AML-193 (cell line): Measurements from ENCODE around the gene AMD1.

Source experiments
- DNase-seq, 2 experiments: peaks; one replicate each; lab custom pipeline; 2025; lab: John Stamatoyannopoulos, UW

Gene AMD1

GRCh38 chr6:110938171-110938570 is 63.6 kb downstream of the AMD1 start:
- DNase-seq = no peak

- no peak for DNase-seq
Measured at GRCh38 chr6:110939429-110940200, 65.0 kb downstream of the AMD1 start.

DNA sequence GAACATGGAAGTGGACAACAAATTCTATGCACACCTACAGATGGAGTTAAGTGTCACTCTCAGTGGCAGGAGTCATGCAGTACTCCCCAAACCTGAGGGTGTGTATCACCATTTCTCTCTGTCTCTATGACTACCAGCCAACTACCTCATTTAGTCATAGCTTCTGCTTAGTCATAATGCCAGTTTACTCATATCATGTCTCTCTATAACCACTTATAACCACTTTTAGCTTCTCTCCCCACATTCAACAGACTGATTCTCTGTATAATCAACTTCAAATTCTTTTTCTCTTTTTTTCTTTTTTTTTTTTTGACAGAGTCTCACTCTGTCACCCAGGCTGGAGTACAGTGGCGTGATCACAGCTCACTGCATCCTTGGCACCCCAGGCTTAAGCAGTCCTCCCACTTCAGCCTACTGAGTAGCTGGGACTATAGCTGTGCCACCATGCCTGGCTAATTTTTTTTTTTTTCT is 70.1 kb downstream of the AMD1 start:
- DNase-seq = peak; percentile 99
